Neural cell (in vitro differentiated cells): ENCODE data around the gene GLYATL3. TPM values are rescaled to one million over a fixed set of nuclear protein-coding genes. Genes with fewer than 3 reads are reported as not detected.

ENCODE experiments used
- H2AFZ ChIP-seq: fragments of 200-600, 300-800 bp; sonication (generic), shearing (Covaris generic); 2 replicates; pipeline ENCODE4 v1.6.0; 2014; ENCODE audit warnings: low read depth, mild to moderate bottlenecking, antibody characterized with exemption, low read length, moderate library complexity
- H3F3A ChIP-seq: fragments of 200-600 bp; shearing (Covaris generic); 2 replicates; pipeline ENCODE4 v1.6.1; 2016; ENCODE audit warnings: mild to moderate bottlenecking, moderate library complexity, mixed read lengths, antibody characterized with exemption, low read length; ENCODE audit not compliant: insufficient read depth, poor library complexity, severe bottlenecking
- H3K27ac ChIP-seq: fragments of 200-600, 300-800 bp; sonication (generic), shearing (Covaris generic); 2 replicates; pipeline ENCODE4 v1.5.1; 2014; ENCODE audit warnings: mild to moderate bottlenecking, low read length, moderate library complexity
- H3K27me3 ChIP-seq: fragments of 300-800, 200-600 bp; sonication (generic), shearing (Covaris generic); 2 replicates; pipeline ENCODE4 v1.6.0; 2014; ENCODE audit warnings: mild to moderate bottlenecking, low read depth, low read length, moderate library complexity; ENCODE audit not compliant: insufficient read depth
- H3K36me3 ChIP-seq: fragments of 300-800, 200-600 bp; sonication (generic), shearing (Covaris generic); 2 replicates; pipeline ENCODE4 v1.5.1; 2014; ENCODE audit warnings: mild to moderate bottlenecking, antibody characterized with exemption, low read length, moderate library complexity; ENCODE audit not compliant: insufficient read depth
- H3K4me2 ChIP-seq: fragments of 300-800, 200-600 bp; sonication (generic), shearing (Covaris generic); 2 replicates; pipeline ENCODE4 v1.6.0; 2014; ENCODE audit warnings: mild to moderate bottlenecking, low read length
- H3K4me3 ChIP-seq: fragments of 300-800, 200-600 bp; sonication (generic), shearing (Covaris generic); 2 replicates; pipeline ENCODE4 v1.5.1; 2014; ENCODE audit warnings: mild to moderate bottlenecking, low read length, moderate library complexity
- H3K79me2 ChIP-seq: fragments of 200-600 bp; shearing (Covaris generic); replicated peaks from 2 replicates; pipeline ENCODE4 v1.6.0; 2014; ENCODE audit warnings: mild to moderate bottlenecking, low read length, moderate library complexity; ENCODE audit not compliant: insufficient read depth
- H3K9ac ChIP-seq: fragments of 300-800, 200-600 bp; sonication (generic), shearing (Covaris generic); 2 replicates; pipeline ENCODE4 v1.6.1; 2016; ENCODE audit warnings: mild to moderate bottlenecking, low read length, mixed read lengths
- H3K9me2 ChIP-seq: fragments of 200-600 bp; shearing (Covaris generic); 2 replicates; pipeline ENCODE4 v1.6.1; 2016; ENCODE audit warnings: mild to moderate bottlenecking, low read length, mixed read lengths; ENCODE audit not compliant: insufficient read depth
- H3K9me3 ChIP-seq: fragments of 200-600, 300-800 bp; sonication (generic), shearing (Covaris generic); 2 replicates; pipeline ENCODE4 v1.6.1; 2016; ENCODE audit warnings: mild to moderate bottlenecking, mixed run types, low read length, moderate library complexity, mixed read lengths
- H4K20me1 ChIP-seq: fragments of 200-600 bp; shearing (Covaris generic); 2 replicates; pipeline ENCODE4 v1.6.1; 2016; ENCODE audit warnings: mild to moderate bottlenecking, mixed run types; ENCODE audit not compliant: insufficient read depth
- EP300 ChIP-seq: fragments of 450-650 bp; conservative IDR thresholded peaks from 2 replicates; pipeline ENCODE4 v1.6.1; 2014; ENCODE audit warnings: antibody characterized with exemption, mild to moderate bottlenecking, moderate library complexity; ENCODE audit not compliant: poor library complexity, severe bottlenecking
- EZH2 ChIP-seq: fragments of 200-600, 300-800 bp; shearing (Covaris generic), sonication (generic); IDR thresholded peaks from 2 replicates; pipeline ENCODE4 v1.6.1; 2014; ENCODE audit warnings: antibody characterized with exemption, low read length, borderline replicate concordance, mild to moderate bottlenecking; ENCODE audit not compliant: insufficient read depth, poor library complexity, severe bottlenecking
- MXI1 ChIP-seq: fragments of 450-650 bp; conservative IDR thresholded peaks from 2 replicates; pipeline ENCODE4 v1.6.1; 2014; ENCODE audit warnings: antibody characterized with exemption, mild to moderate bottlenecking; ENCODE audit not compliant: poor library complexity, severe bottlenecking
- POLR2AphosphoS5 ChIP-seq: IDR thresholded peaks from 2 replicates; pipeline ENCODE4 v1.6.1; 2012
- RAD21 ChIP-seq: fragments of 450-650 bp; conservative IDR thresholded peaks from 2 replicates; pipeline ENCODE4 v1.6.1; 2014; ENCODE audit warnings: antibody characterized with exemption, mild to moderate bottlenecking, moderate library complexity
- SMC3 ChIP-seq: fragments of 450-650 bp; conservative IDR thresholded peaks from 2 replicates; pipeline ENCODE4 v1.6.1; 2014; ENCODE audit warnings: antibody characterized with exemption, mild to moderate bottlenecking, moderate library complexity; ENCODE audit not compliant: poor library complexity
- TAF1 ChIP-seq: IDR thresholded peaks from 2 replicates; pipeline ENCODE4 v1.6.1; 2012; ENCODE audit warnings: low read depth
- polyA plus RNA-seq: library from polyadenylated mRNA; depleted of rRNA; stranded (reverse); fragments of >200 nt; gene quantifications from 2 replicates; pipeline ENCODE4 v1.2.3, GENCODE V29; 2014
- TF ChIP-seq, protein P1 (sequence below): IDR thresholded peaks from 2 replicates; pipeline ENCODE4 v1.6.1; 2012; ENCODE audit warnings: borderline replicate concordance
- TF ChIP-seq, protein P2 (sequence below): fragments of 450-650 bp; IDR thresholded peaks from 2 replicates; pipeline ENCODE4 v1.5.1; 2014; ENCODE audit warnings: antibody characterized with exemption, mild to moderate bottlenecking, moderate library complexity; ENCODE audit not compliant: poor library complexity, severe bottlenecking

The GLYATL3 gene
- polyA plus RNA-seq, 1 donor from 2014 or later, result not detected

DNA sequence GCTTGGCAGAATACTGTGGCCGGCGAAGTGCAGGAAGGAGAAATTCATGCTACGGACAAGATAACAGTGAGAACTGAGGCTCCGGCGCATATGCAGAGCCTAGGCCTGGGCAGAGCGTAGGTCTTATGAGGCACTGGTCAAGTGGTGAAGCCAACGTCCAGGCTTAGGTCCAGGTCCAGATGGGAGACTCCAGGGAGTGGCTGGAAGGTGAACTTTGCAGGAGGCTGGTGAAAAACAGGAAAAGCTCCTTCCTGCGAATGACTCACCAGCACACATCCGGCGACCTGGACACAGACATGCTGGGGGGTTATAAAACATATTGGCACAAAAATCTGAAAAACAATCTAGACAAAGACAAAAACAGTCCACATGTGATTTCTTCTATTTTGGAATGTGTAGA lies 66.1 kb downstream of the GLYATL3 start:
- no peaks in the 10 kb centered on the region for H3K9me3 ChIP-seq
- H3K4me3 ChIP-seq, result no peak overlapping the region
- H3K9me2 ChIP-seq, result no peaks in the 10 kb centered on the region
- no peaks in the 10 kb centered on the region for H3K36me3 ChIP-seq
- H3F3A ChIP-seq, result no peaks in the 10 kb centered on the region
- H3K9ac ChIP-seq, result no peak overlapping the region
- no peak overlapping the region for H2AFZ ChIP-seq
- TF ChIP-seq EP300 (no peak), SMC3 (no peak), POLR2AphosphoS5 (no peak), TAF1 (no peak), EZH2 (no peak)
- TF ChIP-seq, protein P1, sequence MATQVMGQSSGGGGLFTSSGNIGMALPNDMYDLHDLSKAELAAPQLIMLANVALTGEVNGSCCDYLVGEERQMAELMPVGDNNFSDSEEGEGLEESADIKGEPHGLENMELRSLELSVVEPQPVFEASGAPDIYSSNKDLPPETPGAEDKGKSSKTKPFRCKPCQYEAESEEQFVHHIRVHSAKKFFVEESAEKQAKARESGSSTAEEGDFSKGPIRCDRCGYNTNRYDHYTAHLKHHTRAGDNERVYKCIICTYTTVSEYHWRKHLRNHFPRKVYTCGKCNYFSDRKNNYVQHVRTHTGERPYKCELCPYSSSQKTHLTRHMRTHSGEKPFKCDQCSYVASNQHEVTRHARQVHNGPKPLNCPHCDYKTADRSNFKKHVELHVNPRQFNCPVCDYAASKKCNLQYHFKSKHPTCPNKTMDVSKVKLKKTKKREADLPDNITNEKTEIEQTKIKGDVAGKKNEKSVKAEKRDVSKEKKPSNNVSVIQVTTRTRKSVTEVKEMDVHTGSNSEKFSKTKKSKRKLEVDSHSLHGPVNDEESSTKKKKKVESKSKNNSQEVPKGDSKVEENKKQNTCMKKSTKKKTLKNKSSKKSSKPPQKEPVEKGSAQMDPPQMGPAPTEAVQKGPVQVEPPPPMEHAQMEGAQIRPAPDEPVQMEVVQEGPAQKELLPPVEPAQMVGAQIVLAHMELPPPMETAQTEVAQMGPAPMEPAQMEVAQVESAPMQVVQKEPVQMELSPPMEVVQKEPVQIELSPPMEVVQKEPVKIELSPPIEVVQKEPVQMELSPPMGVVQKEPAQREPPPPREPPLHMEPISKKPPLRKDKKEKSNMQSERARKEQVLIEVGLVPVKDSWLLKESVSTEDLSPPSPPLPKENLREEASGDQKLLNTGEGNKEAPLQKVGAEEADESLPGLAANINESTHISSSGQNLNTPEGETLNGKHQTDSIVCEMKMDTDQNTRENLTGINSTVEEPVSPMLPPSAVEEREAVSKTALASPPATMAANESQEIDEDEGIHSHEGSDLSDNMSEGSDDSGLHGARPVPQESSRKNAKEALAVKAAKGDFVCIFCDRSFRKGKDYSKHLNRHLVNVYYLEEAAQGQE, result no peak
- TF ChIP-seq, protein P2, sequence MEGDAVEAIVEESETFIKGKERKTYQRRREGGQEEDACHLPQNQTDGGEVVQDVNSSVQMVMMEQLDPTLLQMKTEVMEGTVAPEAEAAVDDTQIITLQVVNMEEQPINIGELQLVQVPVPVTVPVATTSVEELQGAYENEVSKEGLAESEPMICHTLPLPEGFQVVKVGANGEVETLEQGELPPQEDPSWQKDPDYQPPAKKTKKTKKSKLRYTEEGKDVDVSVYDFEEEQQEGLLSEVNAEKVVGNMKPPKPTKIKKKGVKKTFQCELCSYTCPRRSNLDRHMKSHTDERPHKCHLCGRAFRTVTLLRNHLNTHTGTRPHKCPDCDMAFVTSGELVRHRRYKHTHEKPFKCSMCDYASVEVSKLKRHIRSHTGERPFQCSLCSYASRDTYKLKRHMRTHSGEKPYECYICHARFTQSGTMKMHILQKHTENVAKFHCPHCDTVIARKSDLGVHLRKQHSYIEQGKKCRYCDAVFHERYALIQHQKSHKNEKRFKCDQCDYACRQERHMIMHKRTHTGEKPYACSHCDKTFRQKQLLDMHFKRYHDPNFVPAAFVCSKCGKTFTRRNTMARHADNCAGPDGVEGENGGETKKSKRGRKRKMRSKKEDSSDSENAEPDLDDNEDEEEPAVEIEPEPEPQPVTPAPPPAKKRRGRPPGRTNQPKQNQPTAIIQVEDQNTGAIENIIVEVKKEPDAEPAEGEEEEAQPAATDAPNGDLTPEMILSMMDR, result no peak
- no peaks in the 10 kb centered on the region for H3K79me2 ChIP-seq
- H4K20me1 ChIP-seq, result no peaks in the 10 kb centered on the region
- H3K4me2 ChIP-seq, result no peak overlapping the region
- H3K27ac ChIP-seq, result no peak overlapping the region
- no peaks in the 10 kb centered on the region for H3K27me3 ChIP-seq

DNA sequence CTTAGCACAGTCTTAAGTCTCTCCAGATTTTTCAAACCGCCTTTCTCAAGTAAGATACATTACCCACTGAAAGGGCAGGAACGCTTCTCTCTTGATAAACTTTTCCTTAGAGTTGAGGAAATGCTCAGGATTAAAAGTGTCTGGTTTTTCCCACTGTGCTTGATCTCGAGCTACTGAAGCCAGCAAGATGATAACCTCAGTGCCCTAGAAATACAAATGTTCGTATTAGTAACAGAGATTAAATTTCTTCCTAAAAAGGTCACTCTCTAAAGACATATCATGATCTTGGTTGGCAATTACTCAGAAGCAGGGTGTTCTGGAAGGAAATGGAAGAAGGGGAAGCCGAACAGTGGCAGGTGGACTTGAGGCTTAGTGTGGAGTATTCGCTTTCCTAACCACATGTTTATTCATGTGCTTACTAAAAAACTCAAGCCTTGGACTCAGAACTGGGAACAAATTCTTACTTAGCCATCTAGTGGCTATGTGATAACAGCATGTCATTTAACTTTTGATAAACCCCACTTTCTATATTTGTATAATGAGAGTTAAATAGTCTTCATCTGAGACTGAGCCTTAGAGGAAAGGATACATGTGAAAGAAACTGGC lies 70.9 kb downstream of the GLYATL3 start:
- no peaks in the 10 kb centered on the region for H3K9me3 ChIP-seq
- TF ChIP-seq EZH2, result no peak

DNA sequence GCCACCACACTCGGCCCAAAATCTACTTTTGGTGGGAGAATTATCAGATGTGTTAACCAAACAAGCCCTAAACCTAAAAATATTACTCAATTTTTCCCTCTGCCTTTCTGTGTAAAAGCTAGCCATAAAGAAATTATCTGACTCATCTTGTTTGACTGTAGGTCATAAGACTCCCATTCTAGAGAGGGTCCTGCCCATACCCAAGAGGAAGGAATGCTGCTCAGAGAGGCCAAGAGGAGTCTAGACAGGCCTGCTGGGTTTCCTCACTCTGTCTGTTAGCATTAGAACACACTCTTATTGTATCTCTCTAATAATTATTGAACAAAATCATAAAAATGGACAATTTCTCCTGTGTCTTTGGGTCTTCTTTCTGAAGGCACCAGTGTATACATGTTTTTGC lies 76.9 kb downstream of the GLYATL3 start:
- H3K9ac ChIP-seq, result no peak overlapping the region
- no peaks in the 10 kb centered on the region for H3K79me2 ChIP-seq
- H3K4me2 ChIP-seq, result no peak overlapping the region
- H3K4me3 ChIP-seq, result no peak overlapping the region
- H2AFZ ChIP-seq, result no peak overlapping the region
- TF ChIP-seq EP300, result no peak
- no peak for TF ChIP-seq TAF1
- TF ChIP-seq RAD21, result no peak
- TF ChIP-seq, protein P1, result no peak
- no peak for TF ChIP-seq MXI1
- TF ChIP-seq, protein P2, result no peak
- no peak for TF ChIP-seq EZH2
- TF ChIP-seq POLR2AphosphoS5, result no peak
- TF ChIP-seq SMC3, result no peak
- no peaks in the 10 kb centered on the region for H3K9me3 ChIP-seq
- no peaks in the 10 kb centered on the region for H3F3A ChIP-seq
- H3K9me2 ChIP-seq, result no peaks in the 10 kb centered on the region
- no peaks in the 10 kb centered on the region for H3K36me3 ChIP-seq
- no peaks in the 10 kb centered on the region for H4K20me1 ChIP-seq
- H3K27ac ChIP-seq, result no peak overlapping the region
- no peaks in the 10 kb centered on the region for H3K27me3 ChIP-seq

More for the DNA sequence above, 70.9 kb downstream of the GLYATL3 start:
- H4K20me1 ChIP-seq, result no peaks in the 10 kb centered on the region
- no peak overlapping the region for H2AFZ ChIP-seq
- no peaks in the 10 kb centered on the region for H3K27me3 ChIP-seq
- no peaks in the 10 kb centered on the region for H3F3A ChIP-seq
- H3K36me3 ChIP-seq, result no peaks in the 10 kb centered on the region
- no peak overlapping the region for H3K4me2 ChIP-seq
- no peak overlapping the region for H3K9ac ChIP-seq
- H3K79me2 ChIP-seq, result no peaks in the 10 kb centered on the region
- no peaks in the 10 kb centered on the region for H3K9me2 ChIP-seq
- H3K27ac ChIP-seq, result no peak overlapping the region
- H3K4me3 ChIP-seq, result no peak overlapping the region
